HepG2 (cell line): ENCODE measurements around the gene C1orf115. TPM values are rescaled to one million over a fixed set of nuclear protein-coding genes. Genes with fewer than 3 reads are reported as not detected.

Experiments used
- ARNT2 ChIP-seq: sonication (generic); formaldehyde crosslinking; IDR thresholded peaks from 2 replicates; pipeline ENCODE4 v1.8.0; 2022; ENCODE audit warnings: mild to moderate bottlenecking, low read depth, missing genetic modification reagents, moderate library complexity
- ISL2 ChIP-seq: sonication (generic); formaldehyde crosslinking; IDR thresholded peaks from 2 replicates; pipeline ENCODE4 v1.5.0; 2020; ENCODE audit warnings: missing genetic modification reagents
- MBD4 ChIP-seq: IDR thresholded peaks from 2 replicates; pipeline ENCODE4 v1.6.1; 2012; ENCODE audit warnings: low read length, inconsistent platforms, borderline replicate concordance
- MIER3 ChIP-seq: IDR thresholded peaks from 2 replicates; pipeline ENCODE4 v1.6.1; 2016; ENCODE audit warnings: missing compliant biosample characterization, borderline replicate concordance
- NCOA2 ChIP-seq: sonication (generic); formaldehyde crosslinking; IDR thresholded peaks from 2 replicates; pipeline ENCODE4 v1.8.0; 2022; ENCODE audit warnings: inconsistent platforms
- NFRKB ChIP-seq: fragments of 450-650 bp; IDR thresholded peaks from 2 replicates; pipeline ENCODE4 v1.6.1; 2017
- NFYC ChIP-seq: IDR thresholded peaks from 2 replicates; pipeline ENCODE4 v1.6.1; 2016; ENCODE audit warnings: missing genetic modification reagents, missing compliant biosample characterization
- PITX1 ChIP-seq: sonication (generic); formaldehyde crosslinking; IDR thresholded peaks from 2 replicates; pipeline ENCODE4 v1.5.1; 2020; ENCODE audit warnings: mild to moderate bottlenecking, missing genetic modification reagents
- PTBP1 ChIP-seq: fragments of 200-400 bp; formaldehyde crosslinking; IDR thresholded peaks from 2 replicates; pipeline ENCODE4 v1.6.1; 2018; ENCODE audit warnings: low read length, low read depth; ENCODE audit not compliant: poor library complexity, severe bottlenecking
- RFXANK ChIP-seq: IDR thresholded peaks from 2 replicates; pipeline ENCODE4 v1.6.1; 2016
- ZMYM2 ChIP-seq: sonication (generic); formaldehyde crosslinking; IDR thresholded peaks from 2 replicates; pipeline ENCODE4 v1.8.0; 2022; ENCODE audit warnings: mild to moderate bottlenecking, missing genetic modification reagents
- ZNF101 ChIP-seq: sonication (generic); formaldehyde crosslinking; IDR thresholded peaks from 2 replicates; pipeline ENCODE4 v1.4.0; 2020; ENCODE audit warnings: mild to moderate bottlenecking, low read depth, missing genetic modification reagents, borderline replicate concordance
- ZNF12 ChIP-seq: sonication (generic); formaldehyde crosslinking; IDR thresholded peaks from 2 replicates; pipeline ENCODE4 v1.5.0; 2020; ENCODE audit warnings: missing genetic modification reagents
- ZNF343 ChIP-seq: sonication (generic); formaldehyde crosslinking; IDR thresholded peaks from 2 replicates; pipeline ENCODE4 v1.4.0; 2020; ENCODE audit warnings: mild to moderate bottlenecking, missing genetic modification reagents
- ZNF577 ChIP-seq: sonication (generic); formaldehyde crosslinking; IDR thresholded peaks from 2 replicates; pipeline ENCODE4 v1.4.0; 2020; ENCODE audit warnings: mild to moderate bottlenecking, low read depth, missing genetic modification reagents, borderline replicate concordance
- polyA plus RNA-seq, 8 experiments: library from polyadenylated mRNA; depleted of rRNA in 3 of 8; stranded (reverse) in 7 of 8; unstranded in 1 of 8; fragments of >200 nt; fragmentation: Illumina TruSeq in 4 of 8; extraction: Trizol in 4 of 8; gene quantifications; 2 replicates each; pipeline versions ENCODE4 v1.2.1 to v1.2.3, GENCODE V29; 2011 to 2016; ENCODE audit warnings: low read depth in 4 of 8, missing spikeins in 1 of 8, mixed read lengths in 1 of 8; ENCODE audit not compliant: insufficient read depth in 1 of 8
- total RNA-seq, 5 experiments: library from RNA; depleted of rRNA; stranded (reverse); fragments of >200 nt; fragmentation: Illumina TruSeq; extraction: Trizol; gene quantifications; 2 replicates each; pipeline ENCODE4 v1.2.3, GENCODE V29; 2016; ENCODE audit warnings: low read depth in 1 of 5
- TF ChIP-seq, protein P1 (sequence below): sonication (generic); formaldehyde crosslinking; IDR thresholded peaks from 2 replicates; pipeline ENCODE4 v1.4.0; 2020; ENCODE audit warnings: mild to moderate bottlenecking, missing genetic modification reagents
- TF ChIP-seq, protein P2 (sequence below): sonication (generic); formaldehyde crosslinking; IDR thresholded peaks from 2 replicates; pipeline ENCODE4 v1.8.1; 2022; ENCODE audit warnings: low read depth, mild to moderate bottlenecking, missing genetic modification reagents
- TF ChIP-seq, protein P3 (sequence below): sonication (generic); formaldehyde crosslinking; conservative IDR thresholded peaks from 2 replicates; pipeline ENCODE4 v1.4.0; 2020; ENCODE audit warnings: missing genetic modification reagents
- TF ChIP-seq, protein P4 (sequence below): sonication (generic); formaldehyde crosslinking; IDR thresholded peaks from 2 replicates; pipeline ENCODE4 v1.4.0; 2020; ENCODE audit warnings: missing genetic modification reagents, low read depth, mild to moderate bottlenecking, borderline replicate concordance
- TF ChIP-seq, protein P5 (sequence below): sonication (generic); formaldehyde crosslinking; IDR thresholded peaks from 2 replicates; pipeline ENCODE4 v1.4.0; 2020; ENCODE audit warnings: missing genetic modification reagents
- TF ChIP-seq, protein P6 (sequence below): sonication (generic); formaldehyde crosslinking; IDR thresholded peaks from 2 replicates; pipeline ENCODE4 v1.4.0; 2020; ENCODE audit warnings: missing genetic modification reagents

The C1orf115 gene
- total and polyA plus RNA-seq, 2 of the 13 experiments (the other 11 are each of a cell fraction or from before 2014, with no cell fraction given), result 25.2 to 85.9 TPM

DNA sequence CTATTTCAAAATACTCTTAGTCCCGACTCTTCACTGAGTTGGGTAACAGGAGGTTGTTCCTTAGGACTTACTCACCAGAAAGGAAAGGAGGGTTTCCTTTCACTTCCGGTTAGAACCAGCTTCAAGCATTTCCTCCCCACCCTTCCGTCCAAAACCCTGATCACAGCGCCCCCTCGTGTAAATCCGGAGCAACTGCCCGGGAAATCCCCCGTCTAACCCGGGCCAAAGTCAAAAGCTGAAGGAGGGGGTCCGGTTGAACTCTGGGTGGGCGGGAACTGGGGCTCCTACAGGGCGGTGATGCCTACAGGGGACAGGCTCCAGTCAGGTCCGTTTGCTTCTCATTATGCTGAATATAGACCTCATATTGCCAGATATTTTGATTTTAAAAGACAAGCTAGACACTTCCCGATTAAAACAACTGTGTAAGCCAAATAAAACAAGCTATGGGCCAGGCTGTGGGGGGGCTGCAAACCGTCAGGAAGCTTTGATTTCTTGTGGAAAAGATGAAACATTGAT, 43.0 kb downstream of the C1orf115 start (continued):
- TF ChIP-seq, protein P1, sequence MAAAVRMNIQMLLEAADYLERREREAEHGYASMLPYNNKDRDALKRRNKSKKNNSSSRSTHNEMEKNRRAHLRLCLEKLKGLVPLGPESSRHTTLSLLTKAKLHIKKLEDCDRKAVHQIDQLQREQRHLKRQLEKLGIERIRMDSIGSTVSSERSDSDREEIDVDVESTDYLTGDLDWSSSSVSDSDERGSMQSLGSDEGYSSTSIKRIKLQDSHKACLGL, result no peak
- no peak for TF ChIP-seq MIER3 (CRISPR knock-in tag)
- no peak for TF ChIP-seq NCOA2 (CRISPR knock-in tag)
- no peak; the same call in 1 of the 2 replicates for TF ChIP-seq PITX1 (CRISPR knock-in tag)
- TF ChIP-seq ZMYM2 (CRISPR knock-in tag), result no peak
- TF ChIP-seq ISL2 (CRISPR knock-in tag), result 0 out of 2 replicates have a peak, but pooled peaks have one; percentile 35
- TF ChIP-seq, protein P2, sequence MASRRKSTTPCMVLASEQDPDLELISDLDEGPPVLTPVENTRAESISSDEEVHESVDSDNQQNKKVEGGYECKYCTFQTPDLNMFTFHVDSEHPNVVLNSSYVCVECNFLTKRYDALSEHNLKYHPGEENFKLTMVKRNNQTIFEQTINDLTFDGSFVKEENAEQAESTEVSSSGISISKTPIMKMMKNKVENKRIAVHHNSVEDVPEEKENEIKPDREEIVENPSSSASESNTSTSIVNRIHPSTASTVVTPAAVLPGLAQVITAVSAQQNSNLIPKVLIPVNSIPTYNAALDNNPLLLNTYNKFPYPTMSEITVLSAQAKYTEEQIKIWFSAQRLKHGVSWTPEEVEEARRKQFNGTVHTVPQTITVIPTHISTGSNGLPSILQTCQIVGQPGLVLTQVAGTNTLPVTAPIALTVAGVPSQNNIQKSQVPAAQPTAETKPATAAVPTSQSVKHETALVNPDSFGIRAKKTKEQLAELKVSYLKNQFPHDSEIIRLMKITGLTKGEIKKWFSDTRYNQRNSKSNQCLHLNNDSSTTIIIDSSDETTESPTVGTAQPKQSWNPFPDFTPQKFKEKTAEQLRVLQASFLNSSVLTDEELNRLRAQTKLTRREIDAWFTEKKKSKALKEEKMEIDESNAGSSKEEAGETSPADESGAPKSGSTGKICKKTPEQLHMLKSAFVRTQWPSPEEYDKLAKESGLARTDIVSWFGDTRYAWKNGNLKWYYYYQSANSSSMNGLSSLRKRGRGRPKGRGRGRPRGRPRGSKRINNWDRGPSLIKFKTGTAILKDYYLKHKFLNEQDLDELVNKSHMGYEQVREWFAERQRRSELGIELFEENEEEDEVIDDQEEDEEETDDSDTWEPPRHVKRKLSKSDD (CRISPR knock-in tag), result no peak
- TF ChIP-seq ZNF577 (CRISPR knock-in tag), result no peak
- no peak for TF ChIP-seq PTBP1
- no peak for TF ChIP-seq RFXANK (CRISPR knock-in tag)
- TF ChIP-seq, protein P3, sequence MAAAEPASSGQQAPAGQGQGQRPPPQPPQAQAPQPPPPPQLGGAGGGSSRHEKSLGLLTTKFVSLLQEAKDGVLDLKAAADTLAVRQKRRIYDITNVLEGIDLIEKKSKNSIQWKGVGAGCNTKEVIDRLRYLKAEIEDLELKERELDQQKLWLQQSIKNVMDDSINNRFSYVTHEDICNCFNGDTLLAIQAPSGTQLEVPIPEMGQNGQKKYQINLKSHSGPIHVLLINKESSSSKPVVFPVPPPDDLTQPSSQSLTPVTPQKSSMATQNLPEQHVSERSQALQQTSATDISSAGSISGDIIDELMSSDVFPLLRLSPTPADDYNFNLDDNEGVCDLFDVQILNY (CRISPR knock-in tag), result no peak
- no peak for TF ChIP-seq ARNT2 (CRISPR knock-in tag)
- TF ChIP-seq, protein P4, sequence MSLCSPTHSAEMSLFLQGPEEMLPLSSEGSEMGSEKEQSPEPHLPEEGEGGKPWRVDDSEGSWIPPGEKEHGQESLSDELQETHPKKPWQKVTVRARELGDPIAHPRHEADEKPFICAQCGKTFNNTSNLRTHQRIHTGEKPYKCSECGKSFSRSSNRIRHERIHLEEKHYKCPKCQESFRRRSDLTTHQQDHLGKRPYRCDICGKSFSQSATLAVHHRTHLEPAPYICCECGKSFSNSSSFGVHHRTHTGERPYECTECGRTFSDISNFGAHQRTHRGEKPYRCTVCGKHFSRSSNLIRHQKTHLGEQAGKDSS (CRISPR knock-in tag), result no peak
- no peak for TF ChIP-seq NFYC (CRISPR knock-in tag)
- no peak for TF ChIP-seq MBD4
- TF ChIP-seq, protein P5, sequence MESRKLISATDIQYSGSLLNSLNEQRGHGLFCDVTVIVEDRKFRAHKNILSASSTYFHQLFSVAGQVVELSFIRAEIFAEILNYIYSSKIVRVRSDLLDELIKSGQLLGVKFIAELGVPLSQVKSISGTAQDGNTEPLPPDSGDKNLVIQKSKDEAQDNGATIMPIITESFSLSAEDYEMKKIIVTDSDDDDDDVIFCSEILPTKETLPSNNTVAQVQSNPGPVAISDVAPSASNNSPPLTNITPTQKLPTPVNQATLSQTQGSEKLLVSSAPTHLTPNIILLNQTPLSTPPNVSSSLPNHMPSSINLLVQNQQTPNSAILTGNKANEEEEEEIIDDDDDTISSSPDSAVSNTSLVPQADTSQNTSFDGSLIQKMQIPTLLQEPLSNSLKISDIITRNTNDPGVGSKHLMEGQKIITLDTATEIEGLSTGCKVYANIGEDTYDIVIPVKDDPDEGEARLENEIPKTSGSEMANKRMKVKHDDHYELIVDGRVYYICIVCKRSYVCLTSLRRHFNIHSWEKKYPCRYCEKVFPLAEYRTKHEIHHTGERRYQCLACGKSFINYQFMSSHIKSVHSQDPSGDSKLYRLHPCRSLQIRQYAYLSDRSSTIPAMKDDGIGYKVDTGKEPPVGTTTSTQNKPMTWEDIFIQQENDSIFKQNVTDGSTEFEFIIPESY, result no peak
- TF ChIP-seq NFRKB, result no peak
- TF ChIP-seq ZNF12 (CRISPR knock-in tag), result no peak
- no peak for TF ChIP-seq ZNF343 (CRISPR knock-in tag)
- TF ChIP-seq ZNF101 (CRISPR knock-in tag), result no peak
- TF ChIP-seq, protein P6, sequence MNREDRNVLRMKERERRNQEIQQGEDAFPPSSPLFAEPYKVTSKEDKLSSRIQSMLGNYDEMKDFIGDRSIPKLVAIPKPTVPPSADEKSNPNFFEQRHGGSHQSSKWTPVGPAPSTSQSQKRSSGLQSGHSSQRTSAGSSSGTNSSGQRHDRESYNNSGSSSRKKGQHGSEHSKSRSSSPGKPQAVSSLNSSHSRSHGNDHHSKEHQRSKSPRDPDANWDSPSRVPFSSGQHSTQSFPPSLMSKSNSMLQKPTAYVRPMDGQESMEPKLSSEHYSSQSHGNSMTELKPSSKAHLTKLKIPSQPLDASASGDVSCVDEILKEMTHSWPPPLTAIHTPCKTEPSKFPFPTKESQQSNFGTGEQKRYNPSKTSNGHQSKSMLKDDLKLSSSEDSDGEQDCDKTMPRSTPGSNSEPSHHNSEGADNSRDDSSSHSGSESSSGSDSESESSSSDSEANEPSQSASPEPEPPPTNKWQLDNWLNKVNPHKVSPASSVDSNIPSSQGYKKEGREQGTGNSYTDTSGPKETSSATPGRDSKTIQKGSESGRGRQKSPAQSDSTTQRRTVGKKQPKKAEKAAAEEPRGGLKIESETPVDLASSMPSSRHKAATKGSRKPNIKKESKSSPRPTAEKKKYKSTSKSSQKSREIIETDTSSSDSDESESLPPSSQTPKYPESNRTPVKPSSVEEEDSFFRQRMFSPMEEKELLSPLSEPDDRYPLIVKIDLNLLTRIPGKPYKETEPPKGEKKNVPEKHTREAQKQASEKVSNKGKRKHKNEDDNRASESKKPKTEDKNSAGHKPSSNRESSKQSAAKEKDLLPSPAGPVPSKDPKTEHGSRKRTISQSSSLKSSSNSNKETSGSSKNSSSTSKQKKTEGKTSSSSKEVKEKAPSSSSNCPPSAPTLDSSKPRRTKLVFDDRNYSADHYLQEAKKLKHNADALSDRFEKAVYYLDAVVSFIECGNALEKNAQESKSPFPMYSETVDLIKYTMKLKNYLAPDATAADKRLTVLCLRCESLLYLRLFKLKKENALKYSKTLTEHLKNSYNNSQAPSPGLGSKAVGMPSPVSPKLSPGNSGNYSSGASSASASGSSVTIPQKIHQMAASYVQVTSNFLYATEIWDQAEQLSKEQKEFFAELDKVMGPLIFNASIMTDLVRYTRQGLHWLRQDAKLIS, result no peak
